Left renal cortex interstitium (tissue), 4 donors: Measurements from ENCODE around the gene ABCA12. TPM values are rescaled to one million over a fixed set of nuclear protein-coding genes. Genes with fewer than 3 reads are reported as not detected.
"Not testable (repeated sequence)": the region's sequence is repeated elsewhere in the genome, so short reads cannot be mapped to it uniquely, and the experiment has no call there.

Experiments used
- DNase-seq, 4 donors: peaks; one replicate each; pipeline ENCODE4 v3.0.0-alpha.2; 2013; ENCODE audit warnings: low read depth in 4 of 4, low spot score in 2 of 4, missing footprints in 1 of 4
- polyA plus RNA-seq, 4 donors: library from polyadenylated mRNA; unstranded; fragments of 120-200 nt; gene quantifications; one replicate each; pipeline ENCODE4 v1.2.1, GENCODE V29; 2013; ENCODE audit not compliant: insufficient read length in 4 of 4

The ABCA12 gene, protein sequence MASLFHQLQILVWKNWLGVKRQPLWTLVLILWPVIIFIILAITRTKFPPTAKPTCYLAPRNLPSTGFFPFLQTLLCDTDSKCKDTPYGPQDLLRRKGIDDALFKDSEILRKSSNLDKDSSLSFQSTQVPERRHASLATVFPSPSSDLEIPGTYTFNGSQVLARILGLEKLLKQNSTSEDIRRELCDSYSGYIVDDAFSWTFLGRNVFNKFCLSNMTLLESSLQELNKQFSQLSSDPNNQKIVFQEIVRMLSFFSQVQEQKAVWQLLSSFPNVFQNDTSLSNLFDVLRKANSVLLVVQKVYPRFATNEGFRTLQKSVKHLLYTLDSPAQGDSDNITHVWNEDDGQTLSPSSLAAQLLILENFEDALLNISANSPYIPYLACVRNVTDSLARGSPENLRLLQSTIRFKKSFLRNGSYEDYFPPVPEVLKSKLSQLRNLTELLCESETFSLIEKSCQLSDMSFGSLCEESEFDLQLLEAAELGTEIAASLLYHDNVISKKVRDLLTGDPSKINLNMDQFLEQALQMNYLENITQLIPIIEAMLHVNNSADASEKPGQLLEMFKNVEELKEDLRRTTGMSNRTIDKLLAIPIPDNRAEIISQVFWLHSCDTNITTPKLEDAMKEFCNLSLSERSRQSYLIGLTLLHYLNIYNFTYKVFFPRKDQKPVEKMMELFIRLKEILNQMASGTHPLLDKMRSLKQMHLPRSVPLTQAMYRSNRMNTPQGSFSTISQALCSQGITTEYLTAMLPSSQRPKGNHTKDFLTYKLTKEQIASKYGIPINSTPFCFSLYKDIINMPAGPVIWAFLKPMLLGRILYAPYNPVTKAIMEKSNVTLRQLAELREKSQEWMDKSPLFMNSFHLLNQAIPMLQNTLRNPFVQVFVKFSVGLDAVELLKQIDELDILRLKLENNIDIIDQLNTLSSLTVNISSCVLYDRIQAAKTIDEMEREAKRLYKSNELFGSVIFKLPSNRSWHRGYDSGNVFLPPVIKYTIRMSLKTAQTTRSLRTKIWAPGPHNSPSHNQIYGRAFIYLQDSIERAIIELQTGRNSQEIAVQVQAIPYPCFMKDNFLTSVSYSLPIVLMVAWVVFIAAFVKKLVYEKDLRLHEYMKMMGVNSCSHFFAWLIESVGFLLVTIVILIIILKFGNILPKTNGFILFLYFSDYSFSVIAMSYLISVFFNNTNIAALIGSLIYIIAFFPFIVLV (N-terminal part only)
- polyA plus RNA-seq = under 1 TPM; 0.14 to 0.27 (median 0.21) TPM

- DNase-seq = no peak
These were observed at the start of gene ABCA12 for GRCh38 chr2:215138479-215138878. ABCA12 (minus strand) TSS chr2:215138626; CDS start chr2:215138208, 418 bp downstream.

DNA sequence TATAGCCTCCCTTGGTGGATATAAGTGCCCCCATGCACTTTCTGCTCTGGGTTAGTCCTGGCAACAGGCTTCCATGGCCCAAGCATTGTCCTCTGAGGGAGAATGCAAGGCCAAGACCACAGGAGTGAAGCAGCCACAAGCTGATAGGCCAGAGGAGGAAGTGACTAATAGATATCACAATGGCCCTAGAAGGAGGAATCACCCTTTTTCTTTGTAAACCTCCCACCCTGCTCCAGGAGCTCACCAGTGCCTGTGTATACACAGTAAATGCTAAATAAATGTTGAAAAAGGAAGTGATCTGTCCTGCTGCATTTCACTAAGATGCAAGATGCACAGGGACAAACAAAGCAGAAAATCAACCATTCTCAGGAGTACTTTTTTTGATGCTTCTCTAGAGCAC is 49.7 kb upstream of the ABCA12 start:
- DNase-seq = no peak

DNA sequence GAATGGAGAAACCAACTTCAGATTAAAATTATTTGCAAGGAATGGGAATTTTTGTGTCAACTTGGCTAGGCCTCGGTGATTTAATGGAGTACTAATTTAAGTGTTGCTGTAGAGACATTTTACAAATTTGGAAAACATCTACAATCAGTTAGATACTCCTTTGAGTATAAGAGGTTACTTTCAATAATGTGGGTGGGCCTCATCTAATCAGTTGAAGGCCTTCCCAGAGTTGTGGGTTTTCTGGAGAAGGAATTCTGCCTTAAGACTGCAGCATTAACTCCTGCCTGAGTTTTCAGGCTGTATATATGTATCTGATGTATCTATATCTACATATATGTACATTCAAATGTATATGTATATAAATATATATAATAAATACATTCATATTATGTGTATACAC is 47.6 kb upstream of the ABCA12 start:
- DNase-seq = no peak

DNA sequence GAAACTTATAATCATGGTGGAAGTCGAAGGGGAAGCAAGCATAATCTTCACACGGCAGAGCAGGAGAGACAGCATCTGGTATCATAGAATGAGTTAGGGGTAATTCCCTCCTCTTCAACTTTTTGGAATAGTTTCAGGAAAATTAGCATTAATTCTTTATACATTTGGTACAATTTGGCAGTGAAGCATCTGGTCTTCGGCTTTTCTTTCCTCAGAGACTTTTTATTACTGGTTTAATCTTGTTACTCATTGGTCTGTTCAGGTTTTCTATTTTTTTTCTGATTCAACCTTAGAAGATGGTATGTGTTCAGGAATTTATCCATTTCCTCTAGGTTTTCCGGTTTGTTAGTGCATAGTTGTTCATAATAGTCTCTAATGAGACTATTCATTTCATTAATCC is 39.7 kb upstream of the ABCA12 start:
- DNase-seq = no peak

GRCh38 chr2:215171796-215172195 is 33.4 kb upstream of the ABCA12 start:
- no peak for DNase-seq

DNA sequence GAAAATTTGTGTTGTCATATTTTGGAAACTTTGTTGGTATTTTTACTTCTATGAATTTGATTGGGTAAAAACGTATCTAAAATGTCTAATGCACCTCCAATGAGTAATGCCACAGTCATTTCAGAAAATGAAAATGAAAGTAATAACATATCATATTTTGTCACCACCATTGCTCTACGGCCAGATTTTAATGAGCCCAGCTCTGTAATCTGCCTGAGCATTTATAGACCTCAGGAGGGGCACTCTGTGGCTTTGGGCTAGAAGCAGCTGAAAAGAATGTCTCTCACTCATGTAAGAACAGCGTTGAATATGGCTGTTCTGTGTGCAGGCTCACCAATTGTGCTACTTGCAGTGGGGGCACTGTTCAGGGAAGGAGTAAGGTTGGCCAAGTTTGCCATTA is 32.7 kb upstream of the ABCA12 start:
- DNase-seq = no peak

DNA sequence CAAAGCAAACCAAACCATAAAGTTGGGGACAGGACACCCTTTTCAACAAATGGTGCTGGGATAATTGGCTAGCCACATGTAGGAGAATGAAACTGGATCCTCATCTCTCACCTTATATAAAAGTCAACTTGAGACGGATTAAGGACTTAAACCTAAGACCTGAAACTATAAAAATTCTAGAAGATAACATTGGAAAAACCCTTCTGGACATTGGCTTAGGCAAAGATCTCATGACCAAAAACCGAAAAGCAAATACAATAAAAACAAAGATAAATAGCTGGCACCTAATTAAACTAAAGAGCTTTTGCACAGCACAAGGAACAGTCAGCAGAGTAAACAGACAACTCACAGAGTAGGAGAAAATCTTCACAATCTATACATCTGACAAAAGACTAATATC is 28.1 kb upstream of the ABCA12 start:
- not testable (repeated sequence) for DNase-seq

GRCh38 chr2:215163319-215163718 is 24.9 kb upstream of the ABCA12 start:
- not testable (repeated sequence) for DNase-seq

GRCh38 chr2:215161301-215161829 is 22.9 kb upstream of the ABCA12 start:
- DNase-seq = no peak

DNA sequence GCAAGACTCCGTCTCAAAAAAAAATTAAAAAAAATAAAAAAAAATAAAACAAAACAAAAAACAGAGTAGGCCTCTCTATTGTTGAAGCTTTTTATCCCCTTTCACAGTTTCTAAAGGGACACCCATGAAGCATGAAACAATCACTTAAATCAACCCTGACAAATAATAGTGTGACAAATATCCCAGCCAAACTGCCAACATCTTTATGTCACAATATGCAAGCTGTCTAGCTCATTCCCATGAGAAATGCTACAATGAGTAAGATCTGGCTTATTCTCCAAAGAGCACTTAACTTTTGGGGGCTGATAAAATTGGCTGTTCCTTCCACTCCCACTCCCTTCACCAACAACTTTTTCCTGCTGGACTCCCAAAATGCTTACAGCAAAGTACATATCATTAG is 21.7 kb upstream of the ABCA12 start:
- no peak for DNase-seq

DNA sequence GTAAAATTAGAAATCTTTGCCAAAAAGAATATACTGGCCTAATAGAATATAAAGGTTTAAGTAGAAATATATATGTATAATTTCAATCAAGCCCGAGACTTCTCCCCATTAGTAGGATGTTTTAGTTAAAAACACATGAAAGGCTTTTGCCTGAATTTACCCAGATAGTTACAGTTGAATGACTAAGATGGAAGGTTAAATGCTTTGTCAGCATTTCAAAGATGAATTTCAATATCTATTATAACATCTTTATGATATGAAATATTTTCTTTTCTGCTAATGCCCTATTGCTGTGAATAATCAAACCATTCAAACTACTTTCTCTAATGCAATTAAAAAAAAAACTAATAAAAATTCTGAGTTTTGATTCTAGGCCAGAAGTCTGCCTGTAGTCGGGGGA is 18.0 kb upstream of the ABCA12 start:
- no peak for DNase-seq

- no peak for DNase-seq
These were observed 11.5 kb upstream of the ABCA12 start for GRCh38 chr2:215149894-215150293.

DNA sequence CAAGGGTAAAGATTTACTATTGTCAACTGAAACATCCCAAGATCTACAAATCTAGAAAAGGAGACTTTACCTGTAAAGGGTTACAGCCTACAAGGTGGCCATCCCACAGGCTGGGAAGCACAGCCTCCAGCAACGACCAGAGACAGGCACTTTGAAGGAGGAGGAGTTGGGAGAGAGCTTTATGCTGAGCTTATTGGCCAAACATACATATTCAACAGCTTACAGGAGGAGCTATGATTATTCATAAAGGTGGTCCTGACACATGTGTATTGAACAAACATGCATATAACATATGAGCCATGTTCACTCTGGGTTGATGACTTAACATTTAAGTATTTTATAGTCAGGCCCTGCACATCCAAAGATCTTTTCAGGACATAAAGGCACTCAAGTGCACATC is 11.1 kb upstream of the ABCA12 start:
- DNase-seq = no peak

DNA sequence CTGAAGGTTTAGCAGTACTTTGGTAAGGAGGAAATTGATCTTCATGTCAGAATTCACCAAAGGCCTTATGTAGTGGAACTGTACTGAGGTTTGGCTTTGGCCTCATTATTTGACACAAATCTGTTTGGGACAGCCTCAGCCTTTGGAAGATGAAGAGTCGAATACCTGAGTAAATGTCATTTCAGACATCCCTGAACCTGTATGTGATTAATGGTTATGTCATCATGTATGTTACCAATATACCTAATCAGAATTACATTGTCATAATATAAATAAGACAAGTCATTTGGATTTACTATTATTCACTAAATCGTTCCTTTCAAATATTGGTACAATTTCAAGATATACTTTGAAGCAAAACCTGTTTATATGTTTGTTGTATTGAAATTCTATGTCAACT is 10.6 kb upstream of the ABCA12 start:
- DNase-seq = no peak

DNA sequence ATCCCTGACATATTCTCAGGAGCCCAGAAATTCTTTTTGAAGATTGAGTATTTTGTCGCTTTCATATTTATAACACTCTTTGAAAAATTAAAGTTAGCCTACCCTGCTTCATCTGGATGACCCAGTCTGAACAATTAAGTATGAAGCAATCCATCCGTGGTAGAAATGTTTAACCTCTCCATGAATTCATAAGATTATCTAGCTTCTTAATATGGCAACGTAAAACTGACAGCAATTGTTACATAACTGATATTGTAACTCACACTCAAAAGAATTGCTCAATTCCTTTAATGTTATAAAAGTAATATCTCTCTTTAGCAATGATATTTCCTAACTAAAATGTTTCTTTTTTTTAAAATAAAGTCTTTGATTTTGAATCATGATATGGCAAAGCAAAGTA is 7.2 kb upstream of the ABCA12 start:
- DNase-seq = no peak

DNA sequence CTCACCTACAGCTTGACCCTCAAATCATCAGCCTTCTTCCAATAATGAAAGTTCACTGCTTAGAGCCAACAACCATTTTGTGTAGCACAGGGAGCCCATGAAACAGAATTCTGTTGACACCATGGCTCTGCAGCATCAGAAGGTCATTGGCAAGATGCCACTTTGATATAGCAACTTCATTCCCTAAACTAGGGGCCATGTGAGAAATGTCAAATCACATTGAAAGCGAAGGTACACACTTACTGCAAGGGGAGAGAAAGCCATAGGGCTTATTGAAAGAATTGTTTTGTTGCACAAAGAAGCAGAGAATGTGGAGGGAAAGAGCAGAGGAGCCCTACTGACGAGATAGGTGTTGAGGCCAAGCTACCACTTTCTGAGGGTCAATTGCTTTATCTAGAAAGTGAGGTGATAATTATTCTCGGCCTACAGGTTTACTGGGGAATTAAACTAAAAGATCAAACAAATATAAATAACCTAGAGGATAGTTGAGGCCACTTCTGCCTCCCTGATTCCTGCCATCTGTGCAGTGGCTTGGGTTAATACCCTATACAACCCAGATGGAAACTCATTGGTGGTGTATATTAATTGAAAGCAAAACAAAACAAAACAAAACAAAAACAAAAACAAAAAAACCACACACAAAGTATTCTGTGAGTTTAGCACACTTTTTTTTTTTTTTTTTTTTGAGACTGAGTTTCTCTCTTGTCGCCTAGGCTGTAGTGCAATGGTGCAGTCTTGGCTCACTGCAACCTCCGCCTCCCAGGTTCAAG is 5.9 kb upstream of the ABCA12 start:
- no peak for DNase-seq

- DNase-seq = no peak
These were observed 5.0 kb upstream of the ABCA12 start for GRCh38 chr2:215143458-215143857.

- no peak for DNase-seq
These were observed 3.3 kb upstream of the ABCA12 start for GRCh38 chr2:215141706-215142105.

DNA sequence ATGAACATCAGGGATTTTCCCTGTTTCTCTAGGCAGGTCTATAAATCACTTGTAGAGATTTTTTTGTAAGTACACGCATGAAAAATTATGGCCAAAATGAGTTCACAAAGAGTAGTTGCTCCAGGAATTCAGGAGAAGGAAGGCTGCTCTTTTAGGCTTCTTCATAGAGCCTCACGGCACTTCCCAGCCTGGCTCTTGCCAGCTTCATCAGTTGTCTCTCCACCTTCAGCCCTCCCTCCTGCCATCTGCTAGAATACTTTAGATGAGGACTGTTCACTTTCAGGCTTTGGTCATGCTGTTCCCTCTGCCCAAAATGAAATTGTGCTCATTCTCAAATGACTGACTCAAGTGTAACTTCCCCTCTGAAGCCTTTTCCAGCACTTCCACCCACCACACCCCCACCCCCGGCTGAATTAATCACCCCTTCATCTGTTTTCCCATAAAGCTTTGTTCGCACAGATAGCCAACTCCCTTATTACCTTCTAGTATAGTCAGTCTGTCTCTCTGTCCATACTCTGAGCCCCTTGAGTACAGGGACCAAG is 1.8 kb upstream of the ABCA12 start:
- no peak for DNase-seq
